Fibroblast of skin of left biceps (primary cell): Measurements from ENCODE around the gene SPATA13.

Experiments
- DNase-seq, 2 experiments: peaks; one replicate each; pipeline ENCODE4 v3.0.0-alpha.2; 2013; ENCODE audit warnings: low read depth in 2 of 2

The SPATA13 gene

DNA sequence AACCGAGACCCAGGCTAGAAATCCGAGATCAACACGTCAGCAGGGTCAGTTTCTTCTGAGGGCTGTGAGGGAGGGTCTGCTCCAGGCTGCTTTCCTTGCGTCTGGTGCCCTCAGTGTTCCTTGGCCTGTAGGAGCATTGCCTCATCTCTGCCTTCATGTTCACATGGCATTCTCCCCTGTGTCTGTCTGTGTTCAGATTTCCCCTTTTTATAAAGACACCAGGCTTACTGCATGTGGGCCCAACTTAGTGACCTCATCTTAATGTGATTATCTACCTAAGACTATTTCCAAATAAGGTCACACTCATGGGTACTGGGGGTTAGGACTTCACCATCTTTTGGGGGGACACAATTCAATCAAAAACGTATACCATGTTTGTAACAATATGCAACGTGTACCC is 91.6 kb downstream of the SPATA13 start:
- DNase-seq: no peak

DNA sequence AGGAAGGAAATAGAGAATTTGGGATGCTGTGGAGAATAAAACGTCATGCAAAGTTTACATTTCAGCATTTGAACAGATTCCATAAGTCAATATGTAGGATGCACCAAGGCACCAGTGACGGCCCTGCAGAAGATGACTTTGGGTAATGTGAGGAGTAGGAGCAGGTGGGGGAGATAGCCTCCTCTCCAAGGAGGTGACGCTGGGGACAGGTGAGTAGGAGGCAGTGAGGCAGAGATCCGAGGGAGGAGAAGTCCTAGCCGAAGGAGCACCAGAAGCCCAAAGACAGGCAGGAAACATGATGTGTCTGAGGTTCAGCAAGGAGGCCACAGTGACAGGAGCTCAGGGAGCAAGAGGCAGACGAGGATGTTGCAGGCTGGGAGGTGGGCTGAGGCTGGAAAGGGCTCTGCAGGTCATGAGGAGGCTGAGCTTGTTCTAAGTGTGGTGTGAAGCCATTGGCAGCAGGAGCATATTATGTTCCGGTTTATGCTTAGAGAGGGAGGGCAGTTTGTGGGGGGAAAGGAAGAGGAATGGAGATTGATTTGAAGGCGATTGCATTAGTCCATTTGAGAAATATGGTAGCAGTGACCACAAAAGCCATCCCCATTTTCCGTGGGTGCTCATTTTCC is 93.1 kb downstream of the SPATA13 start:
- DNase-seq: no peak

- DNase-seq: no peak
Observed at GRCh38 chr13:24254146-24254841, 93.8 kb downstream of the SPATA13 start.

DNA sequence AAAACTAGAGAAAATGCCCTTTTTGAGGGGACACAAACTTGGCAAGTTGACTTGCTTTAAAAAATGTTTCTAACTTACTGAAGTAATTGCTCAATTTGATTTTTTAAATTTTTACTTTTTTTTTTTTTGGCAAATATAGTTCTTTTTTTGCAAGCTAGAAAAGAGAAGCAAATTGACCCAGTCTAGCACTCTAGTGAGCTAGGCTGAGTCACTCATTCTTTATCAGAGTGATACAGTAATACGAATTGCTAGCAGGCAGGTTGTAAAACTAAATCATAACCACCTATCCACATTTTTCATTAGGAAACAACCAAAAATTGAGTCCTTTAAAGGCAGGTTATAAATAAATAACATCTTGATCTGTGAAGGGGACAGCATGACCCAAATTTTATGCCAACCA is 97.0 kb downstream of the SPATA13 start:
- no peak for DNase-seq

- DNase-seq: no peak
Observed at GRCh38 chr13:24261566-24261965, 101.0 kb downstream of the SPATA13 start.

DNA sequence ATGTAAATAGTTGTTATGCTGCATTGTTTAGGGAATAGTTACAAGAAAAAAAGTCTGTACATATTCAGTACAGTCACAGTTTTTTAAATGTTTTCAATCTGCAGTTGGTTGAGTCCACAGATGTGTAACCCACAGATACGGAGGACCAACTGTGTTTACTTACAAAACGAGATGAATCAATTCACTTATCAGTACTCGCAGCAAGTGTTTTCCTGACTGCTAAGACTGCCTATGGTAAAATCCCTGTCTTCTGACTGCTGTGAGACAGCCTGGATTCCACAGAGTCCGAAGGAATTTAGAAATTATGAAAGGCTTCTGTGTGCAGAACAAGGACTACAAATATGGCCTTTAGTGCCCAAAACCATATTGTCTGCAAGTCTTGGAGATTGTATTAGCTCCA is 103.1 kb downstream of the SPATA13 start:
- DNase-seq: no peak

DNA sequence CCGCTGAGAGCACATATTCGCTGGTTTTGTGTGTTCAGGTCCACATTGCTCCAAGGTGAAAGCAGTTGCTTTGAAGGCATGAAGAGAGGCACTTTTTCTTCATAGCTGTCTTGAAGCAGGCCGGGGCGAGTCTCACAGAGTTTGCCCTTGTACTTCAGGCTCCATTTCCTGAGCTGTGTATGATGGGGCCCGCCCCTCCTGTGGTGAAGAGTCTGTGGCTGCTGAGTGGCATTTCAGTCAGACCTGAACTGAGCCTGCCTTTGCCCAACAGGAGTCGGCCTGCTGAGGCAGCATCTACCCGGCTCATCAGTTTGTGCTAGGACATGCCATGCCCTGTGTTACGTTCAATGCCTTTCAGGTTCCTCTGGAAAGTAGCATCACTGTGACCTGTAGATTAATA is 104.5 kb downstream of the SPATA13 start:
- DNase-seq: no peak

- no peak for DNase-seq
Observed at GRCh38 chr13:24265453-24265852, 104.9 kb downstream of the SPATA13 start.

DNA sequence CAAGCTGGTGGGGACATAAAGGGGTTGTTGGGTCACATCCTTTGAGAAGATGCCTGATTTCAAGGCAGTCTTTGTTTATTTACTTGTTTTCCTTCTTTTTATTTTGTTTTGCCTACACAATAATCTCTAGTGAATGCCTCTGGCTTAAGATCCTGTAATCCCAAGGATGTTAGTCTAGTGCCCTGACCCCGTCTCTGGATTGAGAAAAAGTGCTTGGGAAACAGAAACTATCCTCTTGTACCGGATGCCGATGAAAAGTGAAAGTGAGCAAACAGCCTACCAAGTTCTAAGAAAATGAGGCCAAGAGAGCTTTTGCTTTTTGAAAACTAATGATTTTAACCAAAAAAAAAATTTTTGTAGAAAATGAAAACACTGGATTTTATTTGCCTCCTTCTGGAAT is 106.8 kb downstream of the SPATA13 start:
- no peak for DNase-seq

DNA sequence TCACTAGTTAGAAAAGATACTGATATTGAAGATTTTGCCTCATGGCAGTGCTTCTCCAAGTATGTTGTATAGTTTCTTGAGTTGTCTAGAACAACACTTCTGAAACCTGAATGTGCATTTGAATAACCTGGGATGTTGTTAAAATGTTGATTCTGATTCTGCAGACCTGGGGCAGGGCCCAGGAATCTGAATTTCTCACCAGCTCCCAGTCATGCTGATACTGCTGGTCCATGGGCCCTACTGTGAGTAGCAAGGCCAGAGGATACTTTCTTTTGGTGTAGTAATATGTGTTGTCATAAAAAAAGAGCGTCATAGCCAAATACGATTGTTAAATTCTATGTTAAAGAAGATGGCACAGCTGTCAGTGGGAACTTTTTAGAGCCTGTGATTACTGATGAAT is 107.3 kb downstream of the SPATA13 start:
- no peak for DNase-seq

DNA sequence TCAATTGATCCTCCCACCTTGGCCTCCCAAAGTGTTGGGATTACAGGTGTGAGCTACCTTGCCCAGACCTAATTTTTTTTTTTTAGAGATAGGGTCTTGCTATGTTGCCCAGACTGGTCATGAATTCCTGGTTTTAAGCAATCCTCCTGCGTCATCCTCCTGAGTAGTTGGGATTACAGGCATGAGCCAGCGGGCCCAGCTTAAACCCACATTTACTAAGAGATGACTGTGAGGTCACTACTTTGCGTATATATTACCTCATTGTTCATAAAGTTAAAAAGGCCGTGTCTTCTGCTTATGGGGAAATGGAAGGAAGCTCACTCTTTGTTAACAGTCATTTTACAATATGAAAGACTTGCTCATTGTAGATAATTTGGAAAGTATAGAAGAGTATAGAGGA is 109.3 kb downstream of the SPATA13 start:
- no peak for DNase-seq

DNA sequence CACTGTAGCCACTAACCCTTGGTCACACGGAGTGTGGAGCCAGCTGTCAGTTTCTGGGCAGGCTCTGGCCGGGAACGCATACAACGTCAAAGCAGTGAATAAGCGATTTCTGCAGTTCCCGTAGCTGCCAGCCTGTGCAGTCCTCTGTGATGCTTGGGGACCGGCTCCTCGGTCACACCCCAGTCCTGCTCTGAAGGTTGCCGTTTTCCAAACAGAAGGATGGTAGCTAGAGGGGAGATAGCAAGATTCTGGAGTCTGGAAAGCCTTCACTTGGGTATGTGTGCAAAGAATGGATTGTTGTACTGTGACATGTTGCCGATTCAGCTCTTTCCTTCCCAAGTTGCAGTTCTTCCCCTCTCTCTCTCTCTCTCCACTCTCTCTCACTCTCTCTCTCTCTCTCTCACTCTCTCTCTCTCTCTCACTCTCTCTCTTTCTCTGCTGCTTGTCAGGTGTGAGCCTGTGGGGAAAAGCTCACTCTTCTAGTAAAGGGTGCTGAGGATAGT is 110.2 kb downstream of the SPATA13 start:
- no peak for DNase-seq

DNA sequence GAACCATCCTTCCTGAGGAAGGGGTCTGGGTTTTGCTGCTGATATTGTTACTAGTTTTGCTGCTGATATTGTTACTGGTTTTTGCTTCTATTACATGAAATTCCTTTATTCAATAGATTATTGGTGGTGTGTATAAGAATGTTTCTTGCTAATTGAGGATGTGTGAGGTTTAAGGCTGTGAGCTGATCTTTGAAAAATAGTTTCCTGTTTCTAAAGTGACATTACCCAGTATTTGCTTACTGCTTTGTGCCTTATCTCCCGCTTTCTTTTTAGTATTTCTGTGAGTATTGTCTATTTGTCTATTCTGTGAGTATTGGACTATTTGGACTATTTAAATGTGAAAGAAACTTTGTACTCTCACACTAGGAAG is 110.7 kb downstream of the SPATA13 start:
- DNase-seq: no peak

DNA sequence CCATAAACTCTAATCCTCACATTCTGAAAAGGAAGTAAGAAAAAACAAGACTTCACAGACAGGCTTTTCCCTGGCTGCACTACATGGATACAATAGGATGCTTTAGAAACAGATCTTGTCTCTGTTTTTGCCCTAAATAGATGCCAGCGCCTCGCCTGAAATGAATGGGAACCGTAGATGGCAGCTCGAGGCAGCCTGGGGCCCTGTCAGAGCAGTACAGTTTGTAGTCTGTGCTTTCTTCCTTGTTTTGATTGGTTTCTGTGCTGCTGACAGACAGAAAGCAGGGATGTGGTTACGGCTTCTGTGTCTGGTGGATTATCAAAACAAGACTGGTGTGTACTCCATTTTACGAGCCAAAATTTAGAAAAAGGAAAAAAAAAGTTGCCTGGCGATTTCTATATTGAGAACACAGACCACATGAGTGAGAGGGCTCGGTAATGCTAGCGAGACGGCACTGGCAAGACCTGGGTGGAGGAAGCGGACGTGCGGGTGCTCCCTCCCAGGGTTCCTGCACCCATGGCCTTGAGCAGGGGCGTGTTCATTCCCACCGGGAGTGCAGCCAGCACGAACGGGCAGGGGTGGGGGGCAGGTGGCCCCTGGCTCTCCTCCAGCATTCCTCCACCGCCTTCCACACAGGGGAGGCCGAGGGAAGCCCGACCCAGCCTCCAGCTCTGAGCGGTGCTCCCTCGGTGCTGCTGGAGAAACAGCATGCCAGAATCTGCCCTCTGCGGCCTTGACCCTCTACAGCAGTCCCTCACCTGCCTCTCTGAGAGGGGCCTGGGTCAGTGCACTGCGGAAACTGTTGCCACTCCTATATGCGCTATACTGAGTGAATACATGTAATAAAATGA is 111.3 kb downstream of the SPATA13 start:
- no peak for DNase-seq

DNA sequence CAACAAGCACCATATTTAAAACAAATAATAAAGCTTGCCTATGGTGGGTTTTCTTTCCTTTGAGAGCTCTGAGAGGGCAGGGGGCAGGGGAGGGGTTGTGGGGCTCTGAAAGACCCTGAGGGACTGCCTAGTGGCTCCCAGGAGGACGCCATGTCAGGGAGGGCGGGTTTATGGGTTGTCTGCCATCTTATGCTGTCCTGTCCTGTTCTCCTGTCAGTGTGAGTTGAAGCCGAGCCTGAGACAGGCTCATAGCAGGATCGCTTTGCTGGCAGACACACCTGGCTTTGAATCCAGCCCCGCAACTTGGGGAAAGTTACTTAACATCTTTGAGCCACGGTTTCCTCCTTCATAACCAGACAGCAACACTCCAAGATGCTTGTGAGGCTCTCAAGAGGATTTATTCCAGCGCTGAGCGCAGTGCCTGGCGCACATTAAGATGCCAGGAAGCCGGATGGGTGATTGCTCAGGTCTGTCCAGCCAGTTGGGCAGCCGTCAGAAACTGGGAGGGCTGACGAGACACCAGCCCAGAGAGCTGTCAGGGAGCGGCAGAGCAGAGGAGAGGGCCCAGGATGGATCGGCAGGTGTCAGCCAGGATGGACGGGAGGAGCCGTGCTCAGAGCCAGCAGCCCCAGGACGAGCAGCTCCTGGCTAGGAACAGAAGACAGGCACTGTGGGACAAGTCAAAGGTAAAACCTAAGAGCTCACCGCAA is 112.1 kb downstream of the SPATA13 start:
- no peak for DNase-seq

DNA sequence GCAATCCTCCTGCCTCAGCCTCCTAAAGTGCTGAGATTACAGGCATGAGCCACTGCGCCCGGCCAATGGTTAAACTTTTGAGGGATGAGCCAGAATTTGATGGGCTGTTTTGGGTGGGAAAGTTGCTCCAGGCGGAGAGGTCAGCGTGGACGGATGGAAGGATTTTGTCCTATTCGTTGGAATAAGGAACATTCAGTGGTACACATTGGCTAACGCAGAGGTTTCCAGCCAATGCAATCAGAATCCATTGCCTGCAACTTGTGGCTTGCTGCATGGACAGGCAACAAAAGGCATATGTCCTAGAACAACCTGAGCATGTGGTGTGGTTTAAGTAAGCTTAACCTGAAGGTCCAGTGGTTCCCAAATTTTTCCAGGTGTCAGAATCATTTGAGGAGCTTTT is 113.4 kb downstream of the SPATA13 start:
- DNase-seq: no peak

DNA sequence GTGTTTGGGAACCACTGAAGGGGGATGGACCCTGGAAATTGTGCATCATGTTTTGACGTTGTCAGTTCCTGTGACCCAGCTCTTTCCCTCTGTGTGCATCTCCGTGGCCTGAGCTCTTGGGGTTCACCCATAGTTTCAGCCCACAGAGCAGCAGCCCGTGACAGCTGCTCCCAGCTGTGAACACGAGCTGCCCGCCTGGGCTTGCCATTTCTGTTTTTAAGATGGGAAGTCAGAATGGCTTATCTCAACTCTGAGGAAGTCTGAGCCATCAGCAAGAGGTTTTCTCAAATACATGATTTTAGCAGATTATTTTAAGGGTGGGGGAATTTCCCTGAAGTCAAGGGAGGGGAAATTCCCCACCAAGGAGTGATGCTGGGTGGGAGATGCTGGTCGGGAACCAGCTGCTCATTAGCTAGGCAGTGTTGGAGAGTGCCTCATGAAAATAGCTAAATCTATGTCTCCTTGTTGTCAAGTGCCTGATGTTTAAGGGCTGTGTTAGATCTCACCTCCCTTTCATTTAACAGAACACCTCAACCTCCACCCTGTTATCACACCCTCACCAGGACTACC is 114.0 kb downstream of the SPATA13 start:
- no peak for DNase-seq

DNA sequence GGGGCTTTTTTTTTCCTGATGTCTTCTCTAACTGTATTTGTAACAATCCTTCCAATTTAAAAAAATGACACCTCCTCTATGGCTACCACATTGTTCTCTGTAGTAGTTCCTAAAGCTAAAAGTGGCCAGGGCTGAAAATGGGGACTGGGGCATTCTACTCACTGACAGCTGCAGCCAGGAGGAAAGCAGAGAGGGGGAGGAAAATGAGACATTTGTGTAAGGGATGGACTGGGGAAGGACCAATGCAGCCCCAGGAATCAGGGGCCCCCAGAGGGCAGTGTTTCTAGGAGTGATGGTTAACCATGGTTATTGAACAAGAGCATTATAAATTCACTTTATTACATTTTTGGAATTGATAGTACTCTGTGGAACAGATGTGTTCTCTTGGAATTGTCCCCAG is 114.5 kb downstream of the SPATA13 start:
- DNase-seq: no peak

GRCh38 chr13:24276306-24276705 is 115.8 kb downstream of the SPATA13 start:
- DNase-seq: no peak

- no peak for DNase-seq
Observed at GRCh38 chr13:24276861-24277260, 116.3 kb downstream of the SPATA13 start.

DNA sequence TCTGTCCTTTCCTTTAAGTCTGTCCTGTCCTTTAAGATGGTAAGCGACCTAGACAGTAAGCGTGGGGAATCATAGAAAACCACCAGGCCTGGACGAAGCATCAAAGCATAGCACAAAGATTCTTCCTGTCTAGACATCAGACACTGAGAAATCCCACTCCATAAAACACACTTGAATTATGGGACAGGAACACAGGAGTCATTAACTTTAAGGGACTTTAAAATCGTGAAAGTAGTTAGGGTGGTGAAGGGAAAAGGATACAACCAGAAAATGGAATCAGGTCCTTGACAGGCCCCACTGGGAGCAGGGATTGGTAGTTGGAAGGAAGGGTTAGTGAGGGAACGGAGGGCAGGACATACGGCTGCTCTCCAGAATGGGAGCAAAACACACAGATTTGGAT is 117.2 kb downstream of the SPATA13 start:
- no peak for DNase-seq
